Natural killer cell treated with Interleukin-12 subunit alpha and Interleukin-12 subunit beta and Interleukin-15 and Interleukin-18, amount 100 ng/mL, for 72 hours (primary cell): Measurements from ENCODE around the gene TMEM81. TPM values are rescaled to one million over a fixed set of nuclear protein-coding genes. Genes with fewer than 3 reads are reported as not detected.

Experiments
- ATAC-seq, 2 donors: fragments of 150-1000 bp; cut with Tn5 transposase in 1 of 2; sonication (Bioruptor Pico), chemical (Tn5 transposase) in 1 of 2; 2 replicates each; pipeline ENCODE4 v1.10.0; 2021
- DNase-seq: peaks from one replicate; pipeline ENCODE4 v3.0.0; 2022; ENCODE audit warnings: low spot score
- H3K27ac Mint-ChIP-seq, 2 donors: 1 replicate in 1 of 2; 2 replicates in 1 of 2; pipeline ENCODE4 v1.8.0; 2022; ENCODE audit warnings: mixed read lengths in 2 of 2, mild to moderate bottlenecking in 1 of 2, moderate library complexity in 1 of 2
- H3K27me3 Mint-ChIP-seq, 2 donors: 1 replicate in 1 of 2; 2 replicates in 1 of 2; pipeline ENCODE4 v1.8.0; 2022; ENCODE audit warnings: mixed read lengths in 2 of 2
- H3K36me3 Mint-ChIP-seq: one replicate; pipeline ENCODE4 v1.8.0; 2022; ENCODE audit warnings: mixed read lengths
- H3K4me1 Mint-ChIP-seq, 2 donors: 1 replicate in 1 of 2; 2 replicates in 1 of 2; pipeline ENCODE4 v1.8.0; 2022; ENCODE audit warnings: low read depth in 2 of 2, mixed read lengths in 2 of 2, mild to moderate bottlenecking in 1 of 2
- H3K4me3 Mint-ChIP-seq: one replicate; pipeline ENCODE4 v1.8.0; 2022; ENCODE audit warnings: mixed read lengths
- H3K9me3 Mint-ChIP-seq: 2 replicates; pipeline ENCODE4 v1.8.0; 2022; ENCODE audit warnings: mixed read lengths
- total RNA-seq, 2 donors: library from RNA; stranded (reverse); gene quantifications; one replicate each; pipeline ENCODE4 v1.2.3, GENCODE V29; 2022

The TMEM81 gene, protein sequence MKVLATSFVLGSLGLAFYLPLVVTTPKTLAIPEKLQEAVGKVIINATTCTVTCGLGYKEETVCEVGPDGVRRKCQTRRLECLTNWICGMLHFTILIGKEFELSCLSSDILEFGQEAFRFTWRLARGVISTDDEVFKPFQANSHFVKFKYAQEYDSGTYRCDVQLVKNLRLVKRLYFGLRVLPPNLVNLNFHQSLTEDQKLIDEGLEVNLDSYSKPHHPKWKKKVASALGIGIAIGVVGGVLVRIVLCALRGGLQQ
- 1 to 10 TPM; 3.0 to 7.2 TPM for total RNA-seq

DNA sequence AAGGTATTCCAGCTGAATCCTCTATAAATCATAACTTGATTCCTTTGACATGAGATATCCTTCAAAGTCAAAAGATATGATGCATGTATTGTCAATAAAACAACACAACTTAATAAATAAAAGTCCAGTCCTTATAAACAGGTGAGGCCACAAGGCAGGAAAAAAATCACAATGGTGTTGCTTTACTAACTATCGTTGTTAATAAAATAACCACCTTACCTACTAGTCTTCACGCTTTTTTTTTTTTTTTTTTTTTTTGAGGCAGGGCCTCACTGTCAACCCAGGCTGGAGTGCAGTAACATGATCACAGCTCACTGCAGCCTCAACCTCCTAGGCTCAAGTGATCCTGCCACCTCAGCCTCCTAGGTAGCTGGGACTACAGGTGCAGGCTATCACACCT lies at the start of gene TMEM81:
Gene TMEM81 (minus strand): TSS at position 101 of the 400 bp plus-strand sequence. CDS start 140 bp downstream, outside the sequence.
- Mint-ChIP-seq H3K27me3 (no peaks in the 10 kb centered on the region), H3K27ac (no peak within 1 kb of the TSS), H3K9me3 (no peaks in the 10 kb centered on the region), H3K36me3 (peaks cover 24% of the 10 kb centered on the region), H3K4me1 (peaks cover 0 to 6% of the 10 kb centered on the region in 2 donors), H3K4me3 (no peak within 1 kb of the TSS)
- ATAC-seq = no peak
- DNase-seq = no peak

DNA sequence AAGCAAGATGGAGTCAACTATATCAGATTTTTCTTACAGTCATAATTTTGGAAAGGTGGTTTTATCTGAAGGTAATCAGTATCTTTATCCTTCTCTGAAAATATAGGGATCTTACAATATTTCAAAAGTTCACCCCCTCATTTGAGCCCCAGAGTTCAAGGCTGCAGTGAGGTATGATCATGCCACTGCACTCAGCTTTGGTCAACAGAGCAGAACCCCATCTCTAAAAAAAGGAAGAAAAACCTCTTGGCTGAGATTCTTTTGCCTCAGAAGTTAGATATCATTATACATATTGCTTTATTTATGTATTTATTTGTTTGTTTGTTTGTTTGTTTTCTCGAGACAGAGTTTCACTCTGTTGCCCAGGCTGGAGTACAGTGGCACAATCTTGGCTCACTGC lies 49.0 kb upstream of the TMEM81 start:
- Mint-ChIP-seq H3K27me3 (no peaks in the 10 kb centered on the region), H3K4me3 (no peak overlapping the region), H3K4me1 (no peaks in the 10 kb centered on the region), H3K36me3 (no peaks in the 10 kb centered on the region), H3K27ac (no peak overlapping the region), H3K9me3 (no peaks in the 10 kb centered on the region)
- ATAC-seq (no peak), DNase-seq (no peak)

DNA sequence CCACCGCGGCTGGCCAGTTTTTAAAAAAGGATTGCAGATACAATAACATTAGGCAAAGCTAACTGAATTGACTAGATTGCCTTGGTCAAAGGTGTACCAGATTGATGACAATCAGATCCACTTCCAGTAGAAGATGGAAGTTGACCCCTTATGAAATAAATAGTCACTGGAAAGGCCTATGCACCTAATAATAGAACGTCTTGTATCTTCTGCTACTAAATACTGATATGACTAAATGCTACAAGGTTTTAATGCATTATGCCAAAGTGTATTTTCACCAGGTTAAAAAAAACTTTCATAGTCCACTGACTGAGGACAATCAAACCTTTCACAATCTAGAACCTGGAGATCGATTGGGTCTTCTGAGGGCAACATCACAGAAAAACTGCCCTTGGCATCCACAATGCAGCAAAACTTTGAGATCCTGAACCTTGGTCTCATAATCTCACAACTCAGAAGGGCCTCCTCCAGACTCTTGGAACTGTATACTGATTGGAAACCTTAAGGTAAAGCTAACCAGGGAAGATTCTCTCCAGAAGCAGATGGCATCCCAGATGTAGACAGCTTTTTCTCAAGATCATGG lies 45.3 kb upstream of the TMEM81 start:
- Mint-ChIP-seq H3K27ac (no peak overlapping the region), H3K36me3 (no peaks in the 10 kb centered on the region), H3K9me3 (no peaks in the 10 kb centered on the region), H3K4me1 (no peaks in the 10 kb centered on the region), H3K4me3 (no peak overlapping the region), H3K27me3 (no peaks in the 10 kb centered on the region)
- DNase-seq (no peak), ATAC-seq (no peak)

DNA sequence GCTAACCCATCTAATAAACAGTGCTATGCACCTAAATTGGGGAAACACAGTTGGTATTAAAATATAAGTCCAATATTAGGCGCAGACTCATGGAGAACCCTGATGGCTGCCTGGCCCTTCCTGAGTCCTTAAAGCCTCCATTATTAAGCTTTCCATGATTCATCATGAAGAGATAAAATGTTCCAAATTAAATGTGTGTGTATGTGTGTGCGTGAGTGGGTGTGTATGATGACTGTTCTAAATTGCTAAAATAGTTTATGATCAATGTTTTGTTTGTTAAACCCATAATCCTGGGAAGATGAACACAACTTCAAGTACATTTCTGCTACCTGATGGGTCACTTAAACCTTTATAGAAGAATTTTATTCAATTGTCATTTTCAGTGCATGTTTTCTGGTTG lies 43.8 kb upstream of the TMEM81 start:
- Mint-ChIP-seq H3K4me3 (no peak overlapping the region), H3K27me3 (no peaks in the 10 kb centered on the region), H3K27ac (no peak overlapping the region), H3K9me3 (no peaks in the 10 kb centered on the region), H3K36me3 (no peaks in the 10 kb centered on the region), H3K4me1 (no peaks in the 10 kb centered on the region)
- ATAC-seq = no peak
- DNase-seq = no peak

DNA sequence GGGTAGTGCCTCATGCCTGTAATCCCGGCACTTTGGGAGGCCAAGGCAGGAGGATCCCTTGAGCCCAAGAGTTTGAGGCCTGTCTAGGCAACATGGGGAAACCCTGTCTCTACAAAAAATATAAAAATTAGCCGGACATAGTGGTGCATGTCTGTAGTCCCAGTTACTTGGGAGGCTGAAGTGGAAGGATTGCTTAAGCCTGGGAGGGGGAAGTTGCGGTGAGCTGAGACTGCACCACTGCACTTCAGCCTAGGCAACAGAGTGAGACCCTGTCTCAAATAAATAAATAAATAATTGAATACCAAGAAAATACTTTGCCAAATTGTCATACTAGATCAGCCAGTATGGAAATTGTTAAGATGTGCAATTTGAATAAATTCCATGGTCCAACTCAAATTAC lies 43.4 kb upstream of the TMEM81 start:
- Mint-ChIP-seq H3K27ac (no peak overlapping the region), H3K9me3 (no peaks in the 10 kb centered on the region), H3K36me3 (no peaks in the 10 kb centered on the region), H3K27me3 (no peaks in the 10 kb centered on the region), H3K4me3 (no peak overlapping the region), H3K4me1 (peaks cover 0 to under 1% of the 10 kb centered on the region in 2 donors)
- ATAC-seq (no peak), DNase-seq (no peak)

DNA sequence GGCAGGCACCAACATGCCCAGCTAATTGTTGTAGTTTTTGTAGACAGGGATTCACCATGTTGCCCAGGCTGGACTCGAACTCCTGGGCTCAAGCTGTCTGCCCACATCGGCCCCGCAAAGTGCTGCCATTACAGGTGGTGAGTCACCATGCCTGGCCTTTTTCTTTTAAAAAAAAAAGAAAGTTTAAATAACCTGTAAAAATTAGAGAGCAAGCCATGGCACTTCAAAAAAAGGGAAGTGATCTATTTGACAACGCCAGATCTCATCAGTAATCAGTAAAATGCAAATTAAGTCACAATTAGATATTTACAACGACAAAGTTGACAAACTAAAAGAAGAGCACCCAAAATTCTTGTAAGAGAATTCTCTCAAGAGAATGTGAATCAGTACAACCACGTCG lies 40.5 kb upstream of the TMEM81 start:
- no peak overlapping the region for H3K4me3 Mint-ChIP-seq
- H3K9me3 Mint-ChIP-seq = no peaks in the 10 kb centered on the region
- peaks cover 12% of the 10 kb centered on the region for H3K36me3 Mint-ChIP-seq
- ATAC-seq (no peak), DNase-seq (no peak)
- peaks cover 25 to 28% of the 10 kb centered on the region in 2 donors for H3K4me1 Mint-ChIP-seq
- H3K27ac Mint-ChIP-seq = no peak overlapping the region
- no peaks in the 10 kb centered on the region for H3K27me3 Mint-ChIP-seq

DNA sequence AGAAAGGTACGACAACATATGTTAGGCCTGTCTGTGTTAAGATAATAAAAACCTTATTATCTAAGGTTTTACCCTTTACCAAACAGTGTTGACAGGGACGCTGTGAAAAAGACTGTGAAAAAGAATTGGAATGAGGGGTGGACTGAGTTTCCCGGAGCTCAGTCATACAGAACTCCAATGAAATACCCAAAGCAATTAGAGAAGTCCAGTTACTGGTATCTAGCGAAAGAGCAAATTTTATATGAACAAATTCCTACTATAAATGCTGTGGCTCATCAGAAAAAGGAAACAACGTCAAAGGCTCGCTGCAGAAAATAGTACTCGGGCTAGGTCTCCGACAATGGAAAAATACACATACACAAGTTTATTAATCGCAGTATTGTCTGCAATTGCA lies 38.2 kb upstream of the TMEM81 start:
- Mint-ChIP-seq H3K4me3 (peak overlapping the region; percentile 100), H3K9me3 (no peaks in the 10 kb centered on the region), H3K27me3 (no peaks in the 10 kb centered on the region), H3K27ac (peak overlapping the region; percentile 99 to 100), H3K36me3 (peaks cover 13% of the 10 kb centered on the region), H3K4me1 (peaks cover 34 to 40% of the 10 kb centered on the region in 2 donors)
- DNase-seq (no peak), ATAC-seq (no peak)

DNA sequence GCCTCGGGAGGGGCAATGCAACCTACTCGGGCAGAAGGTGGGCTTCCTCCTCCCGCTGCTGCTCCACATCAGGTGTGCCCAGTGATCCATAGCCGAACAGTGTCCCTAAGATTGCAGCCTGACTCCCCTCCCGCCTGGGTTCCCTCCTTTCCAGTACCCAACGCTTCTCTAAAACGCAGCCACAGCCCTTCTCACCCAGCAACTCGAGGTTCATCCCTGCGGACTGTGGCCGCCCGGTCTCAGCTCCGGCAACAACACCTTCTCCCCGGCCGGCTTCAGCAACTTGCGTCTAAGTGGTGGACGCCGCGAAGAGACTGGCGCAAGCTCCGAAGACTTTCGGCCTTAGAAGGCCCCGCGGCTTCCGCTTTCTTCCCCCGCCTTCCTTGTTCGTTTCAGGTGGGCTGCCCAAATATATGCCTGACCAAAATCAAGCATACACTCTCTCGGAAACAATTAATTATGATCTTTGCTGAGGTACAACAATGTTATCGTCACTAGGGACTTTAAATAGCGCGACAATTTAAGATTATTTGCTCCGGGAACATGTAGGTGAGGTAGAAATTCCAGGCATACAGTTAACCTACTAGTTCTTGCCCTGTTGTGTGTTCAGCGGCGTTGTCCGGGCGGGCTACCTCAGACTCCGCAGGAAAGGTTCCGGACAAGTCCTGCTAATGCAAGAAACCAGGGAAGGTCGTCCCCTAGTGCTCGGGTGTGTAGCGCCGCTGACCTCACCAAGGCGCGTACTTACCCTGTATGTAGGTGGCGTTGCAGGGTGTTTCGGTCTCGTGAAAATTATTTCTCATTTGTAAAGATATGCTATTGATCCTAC lies 37.6 kb upstream of the TMEM81 start, which contains the start of gene RBBP5:
Gene RBBP5 (minus strand): TSS at position 319 of the 829 bp plus-strand sequence. CDS start 105 bp downstream, at position 214.
- H3K9me3 Mint-ChIP-seq = no peaks in the 10 kb centered on the region
- H3K4me3 Mint-ChIP-seq = peak within 1 kb of the TSS; percentile 100
- H3K27ac Mint-ChIP-seq = peak within 1 kb of the TSS; percentile 99 to 100
- H3K36me3 Mint-ChIP-seq = peaks cover 13% of the 10 kb centered on the region
- H3K27me3 Mint-ChIP-seq = no peaks in the 10 kb centered on the region
- peak; percentile 99 to 100 for ATAC-seq
- peak; percentile 95 for DNase-seq
- peaks cover 34 to 40% of the 10 kb centered on the region in 2 donors for H3K4me1 Mint-ChIP-seq

DNA sequence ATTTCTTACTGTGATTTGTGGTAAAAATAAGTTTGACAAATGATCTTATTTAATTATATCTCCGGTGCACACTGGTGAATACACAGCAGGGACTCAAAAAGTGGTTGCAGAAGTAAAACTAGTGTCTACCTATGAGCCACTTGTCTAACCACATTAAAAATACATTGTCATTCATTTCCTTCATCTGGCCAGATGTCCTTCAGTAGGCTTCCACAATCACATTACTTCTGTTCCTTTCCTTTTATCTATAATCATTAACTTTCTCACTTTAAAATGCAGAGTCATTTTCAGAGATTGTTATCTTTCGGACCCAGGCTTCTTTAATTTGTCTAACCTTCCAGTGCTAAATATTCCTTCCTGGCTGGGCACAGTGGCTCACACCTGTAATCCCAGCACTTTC lies 34.5 kb upstream of the TMEM81 start:
- ATAC-seq = no peak
- H3K4me1 Mint-ChIP-seq = peaks cover 34 to 40% of the 10 kb centered on the region in 2 donors
- H3K9me3 Mint-ChIP-seq = no peaks in the 10 kb centered on the region
- H3K27ac Mint-ChIP-seq = peak overlapping the region; percentile 0 to 4
- no peak for DNase-seq
- H3K4me3 Mint-ChIP-seq = peak overlapping the region; percentile 10
- peaks cover 13% of the 10 kb centered on the region for H3K36me3 Mint-ChIP-seq
- H3K27me3 Mint-ChIP-seq = no peaks in the 10 kb centered on the region

DNA sequence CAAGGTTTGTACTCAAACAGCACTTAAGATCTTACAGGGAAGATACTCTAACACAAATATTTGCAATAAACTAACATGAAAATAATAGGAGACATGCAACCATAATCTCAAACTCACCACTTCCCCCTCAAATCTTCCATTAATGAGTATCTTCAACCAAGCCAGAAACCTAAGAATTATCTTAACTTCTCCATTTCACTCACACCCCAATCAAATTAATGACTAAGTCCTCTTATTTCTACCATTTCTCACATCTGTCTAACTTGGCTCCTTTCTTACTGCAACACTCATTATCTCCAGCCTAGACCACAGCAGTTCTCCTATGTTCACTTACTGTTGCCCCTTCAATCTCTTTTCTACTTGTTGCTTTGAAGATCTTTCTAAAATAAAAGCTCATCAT lies 27.1 kb upstream of the TMEM81 start:
- DNase-seq (no peak), ATAC-seq (no peak)
- Mint-ChIP-seq H3K27ac (no peak overlapping the region), H3K4me3 (no peak overlapping the region), H3K4me1 (peaks cover 3 to 15% of the 10 kb centered on the region in 2 donors), H3K36me3 (peaks cover 13% of the 10 kb centered on the region), H3K9me3 (no peaks in the 10 kb centered on the region), H3K27me3 (no peaks in the 10 kb centered on the region)

DNA sequence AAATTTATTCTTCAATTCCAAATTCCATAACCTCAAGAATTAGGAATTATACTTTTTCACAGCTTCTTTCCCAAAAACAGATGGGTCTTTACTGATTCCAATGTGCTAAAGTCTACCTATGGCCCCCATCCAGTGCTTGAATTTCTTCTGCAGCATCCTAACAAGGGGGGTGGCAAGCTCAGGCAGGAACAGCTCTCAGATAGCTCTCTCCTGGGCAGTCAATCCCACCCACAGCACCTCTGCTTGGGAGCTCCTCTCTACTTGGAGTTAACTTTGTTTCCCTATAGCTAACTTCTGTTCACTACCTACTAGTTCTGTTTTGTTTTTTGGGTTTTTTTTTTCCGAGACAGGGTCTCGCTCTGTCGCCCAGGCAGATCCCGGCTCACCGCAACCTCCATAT lies 25.5 kb upstream of the TMEM81 start:
- H3K9me3 Mint-ChIP-seq = no peaks in the 10 kb centered on the region
- ATAC-seq = no peak
- H3K4me3 Mint-ChIP-seq = no peak overlapping the region
- H3K36me3 Mint-ChIP-seq = peaks cover 18% of the 10 kb centered on the region
- H3K4me1 Mint-ChIP-seq = peaks cover 8 to 15% of the 10 kb centered on the region in 2 donors
- H3K27me3 Mint-ChIP-seq = no peaks in the 10 kb centered on the region
- DNase-seq = no peak
- H3K27ac Mint-ChIP-seq = no peak overlapping the region

DNA sequence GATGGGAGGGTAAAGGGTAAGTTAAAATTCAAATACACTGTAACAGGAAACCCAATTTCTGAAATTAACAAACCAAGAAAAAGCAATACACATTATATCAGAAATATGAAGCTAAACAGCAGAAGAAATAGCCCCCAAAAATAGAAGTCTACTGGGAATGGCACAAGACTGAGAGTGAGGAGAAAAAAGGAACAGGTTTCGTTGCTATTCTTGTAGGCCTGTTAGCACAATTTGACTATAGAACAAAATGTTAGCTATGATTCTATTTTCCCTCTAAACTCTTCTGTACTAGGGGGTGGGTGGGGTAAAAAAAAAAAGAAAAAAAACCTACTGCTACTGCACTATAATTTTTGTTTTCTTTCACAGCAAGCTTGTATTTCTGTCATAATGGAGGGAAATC lies 25.0 kb upstream of the TMEM81 start:
- Mint-ChIP-seq H3K36me3 (peaks cover 18% of the 10 kb centered on the region), H3K27me3 (no peaks in the 10 kb centered on the region), H3K27ac (peak overlapping the region in 1 of 2 donors; percentile 69), H3K4me1 (peaks cover 8 to 15% of the 10 kb centered on the region in 2 donors), H3K4me3 (no peak overlapping the region), H3K9me3 (no peaks in the 10 kb centered on the region)
- DNase-seq (no peak), ATAC-seq (no peak)

DNA sequence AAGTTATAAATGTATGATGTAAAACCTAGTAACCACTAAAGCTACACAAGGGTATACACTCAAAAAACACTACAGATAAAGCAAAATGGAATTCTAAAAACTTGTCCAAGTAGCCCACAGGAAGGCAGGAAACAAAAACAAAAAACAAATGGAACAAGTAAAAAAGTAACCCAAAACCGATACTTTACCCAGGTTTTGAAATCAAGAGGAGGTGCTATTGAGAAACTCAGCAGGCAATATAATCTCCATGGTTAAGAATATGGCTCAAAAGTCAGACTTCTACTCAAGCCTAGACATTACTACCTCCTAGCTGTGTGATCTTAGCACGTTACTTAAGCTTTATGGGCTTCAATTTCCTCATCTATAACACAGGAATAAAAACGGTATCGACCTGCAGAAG lies 24.2 kb upstream of the TMEM81 start:
- no peaks in the 10 kb centered on the region for H3K27me3 Mint-ChIP-seq
- peaks cover 24% of the 10 kb centered on the region for H3K36me3 Mint-ChIP-seq
- H3K4me3 Mint-ChIP-seq = no peak overlapping the region
- peak overlapping the region in 1 of 2 donors; percentile 69 for H3K27ac Mint-ChIP-seq
- no peaks in the 10 kb centered on the region for H3K9me3 Mint-ChIP-seq
- no peak for DNase-seq
- peaks cover 8 to 15% of the 10 kb centered on the region in 2 donors for H3K4me1 Mint-ChIP-seq
- ATAC-seq = no peak

DNA sequence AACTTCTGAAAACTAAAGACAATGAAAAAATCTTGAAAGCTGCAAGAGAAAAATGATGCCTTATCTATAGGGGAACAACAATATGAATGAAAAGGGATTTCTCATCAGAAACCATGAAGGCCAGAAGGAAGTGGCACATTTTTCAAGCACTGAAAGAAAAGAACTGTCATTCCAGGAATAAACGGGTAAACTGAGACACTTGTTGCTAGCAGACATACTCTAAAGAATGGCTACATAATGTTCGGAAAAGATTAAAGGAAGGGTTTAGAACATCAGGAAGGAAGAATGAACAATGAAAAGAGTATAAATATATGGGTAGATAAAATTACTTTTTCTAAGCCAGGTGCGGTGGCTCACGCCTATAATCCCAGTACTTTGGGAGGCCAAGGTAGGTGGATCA lies 23.1 kb upstream of the TMEM81 start:
- no peak overlapping the region for H3K4me3 Mint-ChIP-seq
- no peak for DNase-seq
- peaks cover 8 to 15% of the 10 kb centered on the region in 2 donors for H3K4me1 Mint-ChIP-seq
- ATAC-seq = no peak
- H3K27me3 Mint-ChIP-seq = no peaks in the 10 kb centered on the region
- H3K9me3 Mint-ChIP-seq = no peaks in the 10 kb centered on the region
- H3K36me3 Mint-ChIP-seq = peaks cover 30% of the 10 kb centered on the region
- no peak overlapping the region for H3K27ac Mint-ChIP-seq
